GM21723 (cell line): ENCODE data around the gene ASXL3.

ENCODE experiments used
- ATAC-seq: cut with Tn5 transposase; IDR thresholded peaks from one replicate; pipeline ENCODE4 v1.9.1; 2021; ENCODE audit warnings: mild to moderate bottlenecking, moderate library complexity; ENCODE audit not compliant: unreplicated experiment

The ASXL3 gene

GRCh38 chr18:33581856-33582255, 3.8 kb downstream of the ASXL3 start:
- ATAC-seq = no peak

GRCh38 chr18:33583901-33584300, 5.9 kb downstream of the ASXL3 start:
- ATAC-seq = no peak

GRCh38 chr18:33584548-33585430, 6.8 kb downstream of the ASXL3 start:
- no peak for ATAC-seq

- no peak for ATAC-seq
These were observed 7.4 kb downstream of the ASXL3 start for GRCh38 chr18:33585431-33585775.

DNA sequence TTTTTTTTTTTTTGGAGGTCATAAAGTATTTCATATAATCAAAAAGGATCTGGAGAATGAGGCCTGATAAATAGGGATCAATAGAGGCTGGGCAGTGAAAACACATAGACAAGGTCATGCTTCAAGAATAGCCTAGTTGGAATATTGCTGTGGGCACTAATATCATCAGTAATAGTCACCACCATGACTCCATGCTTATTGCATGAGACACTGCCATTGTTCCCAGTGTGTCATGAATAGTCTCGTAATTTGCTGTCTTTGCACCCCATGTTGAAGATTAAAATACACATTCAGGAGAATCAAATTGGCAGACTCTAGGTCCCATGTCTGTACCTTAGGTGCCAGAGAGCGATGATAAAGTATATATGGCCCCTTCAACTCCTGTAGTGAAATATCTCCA, 10.3 kb downstream of the ASXL3 start:
- ATAC-seq = no peak

- no peak for ATAC-seq
These were observed 15.2 kb downstream of the ASXL3 start for GRCh38 chr18:33593261-33593660.

DNA sequence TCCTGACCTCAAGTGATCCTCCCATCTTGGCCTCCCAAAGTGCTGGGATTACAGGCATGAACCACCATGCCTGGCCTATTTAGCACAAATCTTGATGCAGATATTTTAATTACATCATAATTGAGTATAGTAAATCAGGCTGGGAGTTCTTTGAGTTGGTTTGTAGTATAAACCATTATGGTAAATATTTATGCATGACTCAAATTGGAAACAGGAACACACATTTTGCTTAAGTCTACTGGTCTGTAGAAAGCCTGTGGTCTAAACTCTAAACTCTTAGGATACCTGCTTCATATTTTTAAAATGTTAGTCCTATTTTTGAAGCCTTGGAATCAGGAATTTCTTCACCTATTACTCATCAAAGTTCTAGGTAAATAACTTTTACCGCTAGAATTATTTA, 16.8 kb downstream of the ASXL3 start:
- no peak for ATAC-seq

- ATAC-seq = no peak
These were observed 18.3 kb downstream of the ASXL3 start for GRCh38 chr18:33596178-33596854.

GRCh38 chr18:33600846-33601245, 22.8 kb downstream of the ASXL3 start:
- no peak for ATAC-seq

- ATAC-seq = no peak
These were observed 25.4 kb downstream of the ASXL3 start for GRCh38 chr18:33603454-33603853.

DNA sequence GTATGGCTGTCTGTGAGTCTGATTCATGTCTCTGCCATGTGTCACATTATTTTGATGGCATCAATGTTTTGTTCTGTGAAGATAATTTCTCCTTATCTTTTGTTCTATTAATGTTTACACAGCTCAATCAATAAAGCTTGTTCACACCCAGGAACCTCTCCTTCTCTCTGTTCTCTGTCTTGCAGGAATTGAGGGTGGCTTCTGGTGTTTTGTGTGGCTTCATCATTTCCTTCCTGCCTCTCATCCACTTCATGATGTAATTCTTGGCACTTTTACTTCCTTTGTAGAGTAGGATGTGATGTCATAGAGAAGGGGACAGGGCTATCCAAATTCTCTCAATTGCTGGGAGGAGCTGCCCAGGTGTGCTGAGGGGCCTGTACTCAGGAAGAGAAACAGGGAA, 27.2 kb downstream of the ASXL3 start:
- ATAC-seq = no peak

DNA sequence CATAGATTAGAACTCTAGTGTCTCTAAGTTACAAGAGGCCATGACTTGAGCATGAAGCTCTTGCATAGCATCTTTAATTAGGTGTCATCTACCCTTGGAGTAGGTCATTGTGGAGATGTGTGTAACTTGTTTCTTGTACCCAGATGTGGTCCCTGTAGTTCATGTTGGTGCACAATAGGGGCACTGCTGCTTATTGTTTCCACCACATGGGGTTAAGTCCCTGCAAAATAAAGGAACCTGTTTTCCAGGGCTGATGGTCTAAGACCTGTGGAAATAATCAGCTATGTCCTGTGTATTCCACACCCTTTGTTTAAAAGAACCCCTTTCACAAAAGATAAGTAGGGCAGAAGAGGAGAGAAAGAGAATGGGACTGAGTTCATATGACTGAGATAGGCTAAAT, 28.6 kb downstream of the ASXL3 start:
- no peak for ATAC-seq

DNA sequence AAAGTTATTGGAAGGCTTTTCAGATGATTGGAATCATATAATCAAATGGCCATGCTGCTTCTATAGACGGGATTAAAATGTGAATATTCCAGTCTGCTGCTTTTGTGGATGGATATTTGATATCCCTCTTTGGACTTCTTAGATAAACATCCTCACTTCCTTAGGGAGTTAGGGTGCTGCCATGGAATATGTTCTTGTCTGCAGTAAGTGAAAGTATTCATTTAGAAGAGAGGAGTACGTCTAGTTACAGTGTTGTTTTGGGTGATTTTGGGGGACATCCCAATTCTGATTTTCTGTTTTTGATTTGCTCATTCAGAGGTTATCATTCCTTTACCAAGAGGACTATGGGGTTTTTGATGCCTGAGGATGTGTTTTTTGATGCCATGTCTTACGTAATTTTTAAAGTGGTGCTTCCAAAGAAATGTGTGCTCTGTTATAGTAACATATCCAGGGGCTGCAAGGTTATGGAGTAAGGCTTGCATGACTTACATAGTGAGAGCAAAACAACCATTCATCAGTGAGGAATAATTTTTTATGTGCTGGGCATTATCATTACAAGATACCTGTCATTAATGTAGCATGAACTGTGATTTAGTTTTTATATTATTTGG, 33.6 kb downstream of the ASXL3 start:
- ATAC-seq = no peak

DNA sequence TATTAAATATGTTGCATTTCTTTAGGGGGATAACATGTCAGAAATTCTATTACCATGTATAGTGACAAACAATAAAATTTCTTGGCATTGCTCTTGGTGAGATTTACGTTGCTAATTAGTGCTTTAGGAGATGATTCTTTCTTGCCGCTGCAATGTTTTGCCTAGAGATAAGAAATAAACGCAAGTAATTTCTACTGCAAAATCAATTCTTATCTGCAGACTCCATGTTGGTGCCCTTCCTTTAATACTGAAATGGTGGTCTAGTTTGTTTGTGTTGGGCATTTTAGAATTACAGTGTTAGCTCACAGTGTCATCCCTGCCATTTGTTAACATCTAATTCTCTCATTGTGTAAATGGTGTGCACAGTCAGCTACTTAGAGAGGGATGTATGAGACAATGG, 34.6 kb downstream of the ASXL3 start:
- ATAC-seq = no peak

- no peak for ATAC-seq
These were observed 38.5 kb downstream of the ASXL3 start for GRCh38 chr18:33616556-33616955.

GRCh38 chr18:33627114-33627513, 49.1 kb downstream of the ASXL3 start:
- ATAC-seq = no peak

GRCh38 chr18:33630476-33630875, 52.5 kb downstream of the ASXL3 start:
- no peak for ATAC-seq

- ATAC-seq = no peak
These were observed 63.1 kb downstream of the ASXL3 start for GRCh38 chr18:33641141-33641540.

DNA sequence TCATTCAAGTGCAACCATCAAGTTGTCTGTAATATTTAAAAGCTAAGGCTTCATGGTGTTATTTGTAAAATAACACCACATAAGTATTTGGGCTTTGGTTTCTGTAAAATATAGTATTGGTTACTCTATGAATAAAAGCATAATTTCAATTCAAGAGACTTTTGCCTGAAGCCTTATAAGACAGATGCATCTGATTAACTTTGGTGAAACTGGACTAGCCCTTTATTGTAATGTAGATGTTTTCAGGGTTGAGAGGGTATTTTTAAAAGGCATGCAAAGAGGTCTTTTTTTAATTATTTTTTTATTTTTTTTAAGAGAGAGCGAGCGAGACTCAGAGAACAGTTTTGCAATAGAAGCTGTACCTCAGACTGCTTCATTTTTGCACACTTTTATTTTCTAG, 66.5 kb downstream of the ASXL3 start:
- no peak for ATAC-seq

DNA sequence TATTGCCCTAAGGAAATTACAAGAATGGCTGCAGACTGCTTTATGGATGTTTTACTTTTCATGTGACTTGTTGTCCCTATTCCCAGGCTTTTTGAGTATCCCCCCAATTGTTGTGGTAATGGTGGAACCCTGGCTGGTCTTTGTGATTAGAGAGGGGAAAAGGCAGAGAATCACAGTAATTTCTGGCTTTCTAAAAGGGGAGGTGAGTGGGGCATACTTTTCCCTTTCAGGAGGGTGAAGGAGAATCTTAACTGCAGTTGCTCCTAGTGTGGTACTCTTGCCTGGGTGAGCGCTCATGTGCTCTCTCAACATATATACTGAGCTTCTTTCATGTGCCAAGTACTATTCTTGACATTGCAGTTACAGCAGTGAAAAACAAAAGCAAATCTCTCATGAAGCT, 69.3 kb downstream of the ASXL3 start:
- no peak for ATAC-seq

DNA sequence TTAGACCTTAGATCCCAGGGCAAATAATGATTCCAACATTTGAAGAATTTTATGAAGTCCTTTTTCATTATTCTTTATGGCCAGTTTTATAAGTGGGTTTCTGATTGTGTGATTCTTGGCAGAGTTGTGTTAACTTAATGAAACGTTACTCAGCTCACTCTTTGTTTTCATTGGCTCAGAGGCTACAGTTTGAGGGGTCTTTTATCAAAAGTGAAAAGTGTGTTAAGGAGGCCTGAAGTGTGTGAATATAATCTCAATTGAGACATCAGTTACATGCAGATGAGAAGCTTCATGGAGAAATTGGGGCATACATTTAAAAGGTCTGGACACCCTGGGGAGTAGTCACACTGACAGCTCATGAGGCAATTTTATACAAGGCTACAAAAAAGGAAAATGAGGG, 74.6 kb downstream of the ASXL3 start:
- no peak for ATAC-seq

GRCh38 chr18:33653231-33653630, 75.2 kb downstream of the ASXL3 start:
- ATAC-seq = no peak
